KOPT-K1 (cell line): Measurements from ENCODE around the gene KRT7.
"Not testable (repeated sequence)": the region's sequence is repeated elsewhere in the genome, so short reads cannot be mapped to it uniquely, and the experiment has no call there.

Source experiments
- H3K27ac ChIP-seq: fragments of 200-600 bp; sonication (generic); 2 replicates; pipeline ENCODE4 v1.5.1; 2016; ENCODE audit warnings: antibody characterized with exemption, mild to moderate bottlenecking, low read depth, low read length; ENCODE audit not compliant: poor library complexity, severe bottlenecking
- H3K36me3 ChIP-seq: fragments of 200-600 bp; sonication (generic); 2 replicates; pipeline ENCODE4 v1.5.1; 2017; ENCODE audit warnings: antibody characterized with exemption, mild to moderate bottlenecking, low read length, moderate library complexity; ENCODE audit not compliant: insufficient read depth
- H3K9me3 ChIP-seq: fragments of 200-600 bp; sonication (generic); 2 replicates; pipeline ENCODE4 v1.5.1; 2017; ENCODE audit warnings: antibody characterized with exemption, low read length, mild to moderate bottlenecking; ENCODE audit not compliant: insufficient read depth, poor library complexity, severe bottlenecking

KRT7 gene

DNA sequence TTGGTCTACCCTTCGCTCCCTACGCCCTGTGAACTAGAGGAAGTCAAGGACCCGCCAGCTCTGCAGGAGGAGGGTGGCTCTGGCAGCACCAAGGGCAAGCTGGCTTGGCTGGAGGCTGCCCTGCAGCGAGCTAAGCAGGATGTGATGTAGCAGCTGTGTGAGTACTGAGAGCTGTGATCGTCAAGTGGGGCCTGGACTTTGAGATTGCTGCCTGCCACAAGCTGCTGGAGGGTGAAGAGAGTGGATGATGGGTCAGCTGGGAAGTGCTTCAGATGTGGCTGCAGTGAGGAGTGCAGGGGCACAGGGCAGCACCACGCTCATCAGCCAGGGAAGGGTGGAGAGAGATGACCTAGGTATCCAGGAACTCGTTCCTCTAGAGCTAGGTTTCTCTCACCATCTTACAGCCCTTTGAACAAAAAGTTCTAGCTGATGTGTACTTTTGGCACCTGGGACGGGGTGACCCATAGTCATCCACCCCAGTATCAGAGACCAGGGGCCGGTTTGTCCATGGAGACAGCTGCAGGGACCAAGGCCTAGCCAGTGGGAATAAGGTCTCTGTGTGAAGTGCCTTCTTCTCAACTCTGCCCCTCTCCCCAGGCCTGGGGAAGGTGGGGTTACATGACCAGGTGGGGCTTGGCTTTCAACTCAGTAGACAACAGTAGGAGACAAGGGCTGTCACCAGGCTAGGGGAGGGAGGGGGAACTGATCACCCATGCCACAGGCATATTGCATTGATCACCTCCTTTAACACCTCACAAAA lies 44.6 kb downstream of the KRT7 start:
- Histone ChIP-seq H3K9me3 (no peaks in the 10 kb centered on the region), H3K36me3 (no peaks in the 10 kb centered on the region), H3K27ac (no peak overlapping the region)

DNA sequence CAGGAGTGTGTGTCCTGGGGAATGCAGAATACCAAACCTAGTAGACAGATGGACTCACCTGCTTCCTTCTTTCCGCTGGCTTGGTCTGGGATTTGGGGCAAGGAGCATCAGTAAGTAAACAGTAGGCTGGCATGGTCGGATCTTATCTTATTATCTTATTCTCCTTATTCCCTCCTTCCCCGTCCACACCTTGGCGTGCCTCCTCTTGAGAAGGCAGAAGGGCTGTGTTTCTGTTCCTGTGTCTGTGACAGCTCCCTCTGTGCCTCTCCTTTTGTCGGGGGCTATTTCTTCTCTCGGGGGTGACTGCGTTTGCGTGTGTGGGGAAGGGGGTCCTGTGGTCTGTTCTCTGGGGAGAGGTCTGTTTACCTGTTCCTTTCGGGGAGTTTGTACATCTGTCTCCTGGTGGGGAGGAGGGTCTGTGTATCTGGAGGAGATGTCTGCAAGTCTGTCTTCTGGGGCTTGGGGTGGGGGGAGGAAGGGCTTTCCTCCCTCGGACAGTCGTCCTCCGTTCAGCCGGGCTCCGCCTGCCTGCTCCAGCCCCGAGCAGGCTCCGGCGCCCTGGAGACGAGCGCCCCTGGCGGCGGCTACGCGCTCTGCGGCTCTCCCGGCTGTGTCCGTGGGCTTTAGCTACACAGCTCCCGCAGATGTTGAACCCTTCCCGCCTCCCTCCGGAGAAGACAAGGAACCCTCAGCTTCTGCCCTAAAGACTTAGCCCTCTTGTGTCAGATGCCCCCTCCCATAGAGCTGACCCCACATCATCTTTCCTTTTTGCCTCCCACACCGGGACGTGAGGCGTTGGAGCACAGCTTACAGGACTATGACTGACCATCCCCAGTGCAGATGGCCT lies 45.8 kb downstream of the KRT7 start:
- no peaks in the 10 kb centered on the region for H3K36me3 ChIP-seq
- no peak overlapping the region for H3K27ac ChIP-seq
- no peaks in the 10 kb centered on the region for H3K9me3 ChIP-seq

DNA sequence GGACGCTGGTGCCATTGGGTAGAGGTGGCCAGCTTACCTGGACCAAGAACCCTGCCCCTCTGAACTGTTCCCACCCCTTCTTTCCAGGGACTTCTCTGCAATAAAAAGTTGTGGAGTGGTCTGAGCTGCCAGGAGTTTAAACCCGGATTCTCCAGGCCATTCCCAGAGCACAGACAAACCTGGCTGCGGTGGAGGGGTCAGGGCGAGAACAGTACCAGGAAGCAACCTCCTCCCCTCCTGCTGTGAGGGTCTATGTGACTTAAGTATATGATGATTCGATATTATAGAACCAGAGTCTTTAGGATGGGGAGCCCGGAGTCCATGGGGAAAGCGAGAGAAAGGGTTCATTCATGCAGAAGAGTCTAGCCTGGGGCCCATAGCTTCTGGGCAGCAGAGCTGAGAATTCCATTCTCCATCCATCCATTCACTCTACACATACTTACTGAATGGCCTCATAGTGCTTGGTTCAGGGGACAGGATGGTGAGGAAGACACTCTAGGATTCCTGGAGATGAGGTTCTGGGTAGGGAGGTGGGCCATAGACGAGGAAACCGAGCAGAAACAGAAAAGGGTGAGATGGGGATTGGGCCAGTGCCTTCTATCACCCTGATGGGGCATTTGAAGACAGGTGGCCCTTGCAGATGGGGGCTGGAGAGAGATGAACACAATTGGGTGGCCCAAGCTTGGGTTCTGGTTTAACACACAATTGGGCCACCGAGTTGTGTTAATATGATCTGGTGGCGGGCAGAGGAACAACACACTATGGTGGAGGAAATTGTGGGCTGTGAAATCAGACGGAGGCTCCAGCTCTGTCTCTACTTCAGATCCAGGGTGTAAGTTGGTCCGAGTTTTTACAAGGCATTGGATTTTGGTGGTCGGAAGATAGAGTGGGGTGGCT lies 46.6 kb downstream of the KRT7 start:
- H3K27ac ChIP-seq: no peak overlapping the region
- H3K36me3 ChIP-seq: no peaks in the 10 kb centered on the region
- no peaks in the 10 kb centered on the region for H3K9me3 ChIP-seq

DNA sequence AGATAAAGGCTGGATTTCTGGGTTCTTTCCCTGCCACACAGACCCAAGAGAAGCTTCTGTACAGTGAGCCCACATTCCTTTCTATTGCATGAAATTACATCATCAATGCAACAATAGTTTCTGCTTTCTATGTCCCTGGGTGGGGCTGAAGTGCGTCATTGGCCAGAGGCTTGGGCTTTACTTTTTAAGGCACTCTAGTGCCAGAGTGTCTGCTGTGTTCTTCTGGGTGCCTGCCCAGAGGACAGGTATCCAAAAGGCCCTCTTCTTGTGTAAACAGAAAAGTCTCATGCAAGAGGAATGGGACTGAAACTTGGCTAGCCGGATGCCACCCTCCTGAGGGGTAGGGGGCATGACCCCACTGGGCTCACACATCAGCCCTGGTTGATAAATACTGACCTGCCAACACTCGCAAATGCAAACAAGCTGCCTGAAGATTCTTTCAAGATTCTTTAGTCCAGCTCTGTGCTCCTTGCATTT lies 47.3 kb downstream of the KRT7 start:
- Histone ChIP-seq H3K27ac (no peak overlapping the region), H3K36me3 (no peaks in the 10 kb centered on the region), H3K9me3 (no peaks in the 10 kb centered on the region)

DNA sequence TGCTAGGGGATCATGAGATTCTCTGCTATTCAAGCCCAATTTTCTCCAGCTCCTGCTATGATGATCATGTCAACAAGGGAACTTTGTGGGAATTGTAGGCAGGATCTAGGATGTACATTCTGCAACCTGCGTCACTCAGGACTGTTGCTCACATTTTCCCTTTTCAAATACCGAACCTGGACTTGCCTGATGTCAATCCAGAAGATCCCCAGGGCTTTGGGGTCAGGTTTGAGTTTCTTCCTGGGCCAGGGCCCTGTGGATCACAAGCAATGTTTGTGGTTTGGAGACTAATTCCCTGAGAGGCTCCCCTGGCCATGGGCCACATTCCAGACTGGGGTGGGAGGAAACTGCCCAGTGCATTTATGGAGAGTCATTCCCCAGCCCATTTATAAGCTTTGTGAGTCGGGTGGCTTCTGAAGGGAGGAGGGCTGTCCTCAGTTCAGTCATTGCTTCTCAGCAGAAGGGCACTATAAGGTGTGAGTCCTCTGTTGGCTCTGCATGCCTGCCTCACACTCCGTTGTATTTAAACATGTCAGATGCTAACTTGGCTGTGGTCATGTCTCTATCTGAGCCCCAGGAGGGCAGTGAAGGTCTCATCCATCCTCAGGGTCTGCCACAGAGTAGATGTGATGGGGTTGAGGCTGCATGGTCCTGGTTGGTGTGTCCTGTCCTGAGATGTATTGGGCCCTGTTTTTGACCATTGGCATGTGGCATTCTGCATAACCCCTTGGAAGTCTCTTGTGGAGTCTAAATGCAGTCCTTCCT lies 47.9 kb downstream of the KRT7 start:
- no peaks in the 10 kb centered on the region for H3K9me3 ChIP-seq
- H3K27ac ChIP-seq: no peak overlapping the region
- H3K36me3 ChIP-seq: no peaks in the 10 kb centered on the region

DNA sequence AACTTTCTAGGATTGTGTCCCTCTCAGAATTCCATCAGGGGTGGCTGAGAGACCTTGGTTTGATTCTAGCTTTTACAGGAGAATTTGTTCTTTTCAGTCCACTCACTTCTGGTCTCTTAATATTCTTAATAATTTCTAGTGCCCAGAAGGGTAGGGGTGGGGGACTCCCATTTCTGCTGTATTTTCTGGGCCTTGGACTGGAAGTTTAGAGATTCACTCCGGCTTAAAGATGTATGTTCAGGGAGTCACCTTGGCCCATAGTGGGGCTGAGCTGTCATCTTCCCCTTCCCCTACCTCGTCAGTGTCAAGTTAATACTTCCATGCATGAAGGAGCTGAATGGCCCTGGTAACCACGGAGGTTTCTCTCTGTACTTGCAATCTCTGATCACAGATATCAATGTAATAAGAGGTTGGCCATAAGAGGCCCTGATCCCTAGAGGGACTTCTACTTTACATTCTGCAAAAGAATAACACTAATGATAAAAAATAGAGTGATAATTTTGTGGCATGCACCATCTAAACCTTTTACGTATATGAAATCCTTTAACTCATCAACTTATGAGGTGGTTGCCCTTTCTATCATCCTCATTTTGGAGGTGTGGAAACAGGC lies 51.6 kb downstream of the KRT7 start:
- H3K27ac ChIP-seq: no peak overlapping the region
- H3K36me3 ChIP-seq: no peaks in the 10 kb centered on the region

DNA sequence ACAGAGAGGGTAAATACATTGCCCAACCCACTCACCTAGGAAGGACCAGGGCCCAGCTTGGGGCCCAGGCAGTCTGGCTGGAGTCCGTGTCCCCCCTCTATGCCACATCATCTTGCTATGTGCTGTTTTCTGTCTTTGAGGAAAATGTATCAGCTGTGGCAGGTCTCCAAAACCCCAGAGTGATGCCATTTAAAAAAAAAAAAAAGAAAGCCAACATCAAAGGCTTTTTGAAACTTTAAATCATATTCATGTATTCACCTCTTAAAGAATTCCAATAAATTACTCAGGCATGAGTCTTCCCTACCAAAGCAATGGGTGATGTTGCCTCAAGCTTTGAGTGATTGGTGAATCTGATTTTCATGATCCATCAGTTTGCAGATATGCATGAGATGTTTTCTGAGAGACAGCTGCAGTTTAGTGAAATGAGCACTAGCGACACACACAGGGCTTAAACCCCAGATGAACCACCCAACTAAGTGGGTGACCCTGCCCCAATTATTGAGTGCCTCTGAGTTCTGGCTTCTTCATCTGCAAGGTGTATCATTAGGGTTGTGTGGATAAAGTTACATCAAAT lies 52.2 kb downstream of the KRT7 start:
- Histone ChIP-seq H3K27ac (no peak overlapping the region), H3K36me3 (no peaks in the 10 kb centered on the region), H3K9me3 (no peaks in the 10 kb centered on the region)

More for the DNA sequence above, 51.6 kb downstream of the KRT7 start:
- no peaks in the 10 kb centered on the region for H3K9me3 ChIP-seq

DNA sequence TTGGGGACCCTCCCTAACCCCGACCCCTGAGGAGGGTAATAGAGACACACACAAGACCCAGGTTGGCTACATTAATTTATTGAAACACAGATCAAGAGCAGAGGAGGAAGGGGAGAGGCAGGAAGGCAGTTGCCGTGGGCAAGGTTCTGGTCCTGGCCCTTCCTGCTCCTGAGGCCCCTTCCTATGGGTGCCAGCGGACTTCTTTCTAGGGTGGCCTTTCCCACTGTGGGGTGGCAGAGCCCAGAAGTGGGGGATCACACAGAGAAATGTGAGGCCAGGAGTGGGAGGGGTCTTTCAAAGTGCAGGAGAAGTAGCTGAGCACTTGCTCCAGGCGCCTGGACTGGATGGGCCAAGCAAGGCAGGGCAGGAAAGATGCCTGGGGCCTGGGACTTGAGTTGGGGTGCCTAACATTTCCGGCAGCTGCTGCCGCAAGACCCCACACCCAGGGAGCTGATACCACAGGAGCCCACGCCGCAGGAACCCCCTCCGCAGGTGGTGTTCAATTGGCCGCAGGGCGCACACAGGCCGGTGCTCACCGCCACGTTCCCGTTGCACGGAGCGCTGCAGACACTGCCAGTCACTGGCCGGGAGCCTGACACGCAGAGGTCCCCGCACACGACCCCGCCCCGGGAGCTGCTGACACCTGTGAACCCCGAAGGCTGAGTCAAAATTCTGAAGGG lies 52.9 kb downstream of the KRT7 start:
- Histone ChIP-seq H3K36me3 (no peaks in the 10 kb centered on the region), H3K9me3 (no peaks in the 10 kb centered on the region), H3K27ac (no peak overlapping the region)

DNA sequence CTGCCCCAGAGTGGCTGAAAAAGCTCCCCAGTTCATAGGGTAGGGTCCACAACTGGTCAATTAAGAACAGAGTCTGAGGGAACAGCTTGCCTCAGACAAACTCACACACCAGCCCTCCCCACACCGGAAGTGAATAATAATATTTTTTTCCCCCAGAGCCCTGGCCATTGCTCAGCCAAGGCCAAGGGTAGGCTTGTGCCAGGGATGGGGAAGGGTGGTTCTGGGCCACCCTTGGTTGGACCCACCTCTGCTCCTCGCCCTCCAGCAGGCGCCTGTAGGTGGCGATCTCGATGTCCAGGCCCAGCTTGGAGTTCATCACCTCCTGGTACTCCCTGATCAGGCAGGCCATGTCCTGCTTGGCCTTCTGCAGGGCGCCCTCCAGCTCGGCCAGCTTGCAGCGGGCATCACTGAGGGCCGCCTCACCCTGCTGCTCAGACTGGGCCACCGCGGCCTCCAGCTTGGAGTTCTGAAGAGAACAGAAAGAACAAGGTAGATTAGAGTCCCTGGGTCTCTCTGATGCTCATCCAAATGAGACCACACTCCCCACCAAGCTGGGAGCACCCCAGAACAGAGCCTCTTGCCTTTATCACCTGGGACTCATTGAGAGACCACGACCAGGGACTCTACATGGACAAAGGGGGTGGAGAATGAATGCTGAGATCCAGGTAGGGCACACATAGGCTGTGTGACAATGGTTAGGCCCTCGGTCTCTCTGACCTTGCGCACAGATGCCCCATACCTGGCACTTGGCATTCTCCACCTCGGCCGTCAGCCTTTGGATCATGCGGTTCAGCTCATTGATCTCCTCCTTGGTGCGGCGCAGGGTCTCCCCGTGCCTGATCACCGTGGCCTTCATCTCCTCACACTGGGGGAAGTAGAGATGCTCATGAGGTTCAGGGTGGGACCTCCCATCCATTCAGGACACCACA lies 54.1 kb downstream of the KRT7 start:
- H3K9me3 ChIP-seq, H3K27ac ChIP-seq: not testable (repeated sequence)

DNA sequence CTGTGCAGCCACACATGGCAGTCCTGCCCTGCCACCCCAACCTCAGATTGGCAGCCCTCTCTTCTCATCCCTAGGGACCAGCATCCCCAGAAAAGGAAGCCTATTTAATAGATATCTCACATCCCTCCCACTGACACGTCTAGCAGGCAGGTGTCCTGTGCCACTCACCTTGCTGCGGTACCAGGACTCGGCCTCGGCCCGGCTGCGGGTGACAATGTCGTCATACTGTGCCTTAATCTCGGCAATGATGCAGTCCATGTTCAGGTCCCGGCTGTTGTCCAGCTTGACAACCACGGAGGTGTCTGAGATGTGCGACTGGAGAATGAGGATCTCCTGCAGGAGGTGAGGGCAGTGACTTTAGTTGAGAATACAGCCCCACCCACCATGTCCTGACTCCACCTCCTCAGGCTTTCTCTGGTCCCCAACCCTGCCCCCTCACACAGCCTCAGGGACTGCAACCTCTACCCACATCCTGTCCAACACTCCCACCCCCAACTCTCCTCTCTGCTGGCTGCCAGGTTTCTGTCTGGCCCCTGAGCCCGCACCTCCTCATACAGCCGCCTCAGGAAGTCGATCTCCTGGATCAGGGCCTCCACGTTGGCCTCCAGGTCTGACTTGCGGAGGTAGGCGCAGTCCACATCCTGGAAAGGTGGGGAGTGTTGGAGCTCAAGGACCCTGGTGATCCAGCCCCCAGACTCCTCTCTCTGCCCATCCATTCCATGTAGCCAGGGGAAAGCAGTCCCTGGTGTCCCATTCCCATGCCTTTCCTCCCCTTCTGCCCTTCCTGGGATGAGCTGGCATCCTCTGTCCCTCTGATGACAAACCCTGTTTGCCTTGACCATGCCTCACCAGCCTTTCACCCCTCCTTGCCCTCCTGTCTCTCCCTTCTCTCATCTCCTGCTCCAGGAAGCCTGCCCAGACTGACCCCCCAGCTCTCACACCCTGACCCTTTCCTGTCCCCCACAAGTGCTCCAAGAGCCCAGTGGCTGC lies 55.1 kb downstream of the KRT7 start:
- not testable (repeated sequence) for H3K27ac ChIP-seq, H3K36me3 ChIP-seq

More for the DNA sequence above, 54.1 kb downstream of the KRT7 start:
- not testable (repeated sequence) for H3K36me3 ChIP-seq

DNA sequence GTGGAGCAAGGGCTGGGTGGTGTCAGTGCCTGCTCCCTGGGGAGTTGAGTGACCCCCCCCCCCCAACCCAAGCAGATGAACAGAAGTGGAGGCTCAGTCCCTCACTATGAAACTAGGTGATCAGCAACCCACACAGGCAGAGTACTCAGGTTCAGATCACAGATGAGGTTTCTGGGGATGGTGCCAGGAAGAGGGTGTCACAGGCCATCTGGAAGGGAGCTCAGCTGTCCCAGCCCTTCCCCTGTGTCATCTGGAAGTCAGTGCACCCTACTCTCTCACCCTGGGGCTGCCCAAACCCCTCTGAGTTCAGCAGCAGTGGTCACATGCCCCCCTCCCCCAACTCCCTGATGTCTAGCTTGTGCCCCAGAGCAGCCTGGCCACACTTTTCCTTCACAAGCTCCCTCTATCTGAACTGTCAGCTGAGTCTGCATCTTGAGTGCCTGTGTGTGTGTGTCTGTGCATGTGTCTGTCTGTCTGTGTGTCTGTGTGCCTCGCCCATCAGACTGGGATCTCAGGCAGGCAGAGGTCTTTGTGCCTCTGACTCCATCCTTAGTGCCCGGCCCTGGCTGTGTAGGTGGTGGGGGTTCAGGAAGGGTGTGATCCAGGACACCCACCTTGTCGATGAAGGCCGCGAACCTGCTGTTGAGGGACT lies 57.6 kb downstream of the KRT7 start:
- H3K36me3 ChIP-seq, H3K27ac ChIP-seq, H3K9me3 ChIP-seq: not testable (repeated sequence)

More for the DNA sequence above, 55.1 kb downstream of the KRT7 start:
- not testable (repeated sequence) for H3K9me3 ChIP-seq
